ENCODE results near the gene EVPL. TPM values are rescaled to one million over a fixed set of nuclear protein-coding genes. Genes with fewer than 3 reads are reported as not detected.

Gene EVPL
- total and polyA plus RNA-seq, 10 of the 15 experiments (the other 5 are each of a cell fraction or from before 2014, with no cell fraction given): 0.03 TPM; not detected in 9

- FAIRE-seq (no peak), ATAC-seq (no peak), DNase-seq (ENCODE audit: low read depth, low spot score) (no peak)
- TF ChIP-seq, protein P1, sequence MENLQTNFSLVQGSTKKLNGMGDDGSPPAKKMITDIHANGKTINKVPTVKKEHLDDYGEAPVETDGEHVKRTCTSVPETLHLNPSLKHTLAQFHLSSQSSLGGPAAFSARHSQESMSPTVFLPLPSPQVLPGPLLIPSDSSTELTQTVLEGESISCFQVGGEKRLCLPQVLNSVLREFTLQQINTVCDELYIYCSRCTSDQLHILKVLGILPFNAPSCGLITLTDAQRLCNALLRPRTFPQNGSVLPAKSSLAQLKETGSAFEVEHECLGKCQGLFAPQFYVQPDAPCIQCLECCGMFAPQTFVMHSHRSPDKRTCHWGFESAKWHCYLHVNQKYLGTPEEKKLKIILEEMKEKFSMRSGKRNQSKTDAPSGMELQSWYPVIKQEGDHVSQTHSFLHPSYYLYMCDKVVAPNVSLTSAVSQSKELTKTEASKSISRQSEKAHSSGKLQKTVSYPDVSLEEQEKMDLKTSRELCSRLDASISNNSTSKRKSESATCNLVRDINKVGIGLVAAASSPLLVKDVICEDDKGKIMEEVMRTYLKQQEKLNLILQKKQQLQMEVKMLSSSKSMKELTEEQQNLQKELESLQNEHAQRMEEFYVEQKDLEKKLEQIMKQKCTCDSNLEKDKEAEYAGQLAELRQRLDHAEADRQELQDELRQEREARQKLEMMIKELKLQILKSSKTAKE (IDR thresholded peaks at IDR 0.05; ENCODE audit: low read depth, poor library complexity, severe bottlenecking): no peak
- TF ChIP-seq, protein P2, sequence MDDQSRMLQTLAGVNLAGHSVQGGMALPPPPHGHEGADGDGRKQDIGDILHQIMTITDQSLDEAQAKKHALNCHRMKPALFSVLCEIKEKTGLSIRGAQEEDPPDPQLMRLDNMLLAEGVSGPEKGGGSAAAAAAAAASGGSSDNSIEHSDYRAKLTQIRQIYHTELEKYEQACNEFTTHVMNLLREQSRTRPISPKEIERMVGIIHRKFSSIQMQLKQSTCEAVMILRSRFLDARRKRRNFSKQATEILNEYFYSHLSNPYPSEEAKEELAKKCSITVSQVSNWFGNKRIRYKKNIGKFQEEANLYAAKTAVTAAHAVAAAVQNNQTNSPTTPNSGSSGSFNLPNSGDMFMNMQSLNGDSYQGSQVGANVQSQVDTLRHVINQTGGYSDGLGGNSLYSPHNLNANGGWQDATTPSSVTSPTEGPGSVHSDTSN (IDR thresholded peaks at IDR 0.05; ENCODE audit: insufficient replicate concordance, low read depth, low read length): no peak
- TF ChIP-seq FOS (IDR thresholded peaks at IDR 0.05; ENCODE audit: borderline replicate concordance, extremely low read depth, insufficient read length) (no peak), CHD4 (IDR thresholded peaks at IDR 0.05) (no peak), BHLHE40 (IDR thresholded peaks at IDR 0.05; ENCODE audit: borderline replicate concordance in 1 of 2, low read depth in 2 of 2, low read length in 1 of 2) (no peak), NFXL1 (IDR thresholded peaks at IDR 0.05; ENCODE audit: borderline replicate concordance) (no peak)
- in situ Hi-C loops (cut with MboI): loop anchor here (5.0 kb wide), 1 partner anchor 98 kb away; no protein-coding TSS in a partner anchor
- Histone ChIP-seq H3K9ac (ENCODE audit: control insufficient read depth, insufficient read depth, low read length) (no peak overlapping the region), H3K4me1 (ENCODE audit: control insufficient read depth, insufficient read depth, low read length) (no peaks in the 10 kb centered on the region), H3K27me3 (replicated peaks in 1 of 2; ENCODE audit: control insufficient read depth in 2 of 2, insufficient read depth in 2 of 2, low read length in 1 of 2) (no peaks in the 10 kb centered on the region), H3K4me2 (ENCODE audit: control insufficient read depth, insufficient read depth) (no peak overlapping the region), H3K79me2 (ENCODE audit: control insufficient read depth, insufficient read depth, low read length) (no peaks in the 10 kb centered on the region), H3K9me3 (replicated peaks; ENCODE audit: control insufficient read depth, insufficient read depth, low read length) (no peaks in the 10 kb centered on the region), H2AFZ (ENCODE audit: control insufficient read depth, low read depth, low read length) (no peak overlapping the region), H3K36me3 (ENCODE audit: control insufficient read depth in 2 of 2, insufficient read depth in 2 of 2, low read length in 1 of 2) (no peaks in the 10 kb centered on the region; a peak in 1 of 4 replicates), H3K27ac (ENCODE audit: control insufficient read depth, insufficient read depth) (no peak overlapping the region), H4K20me1 (ENCODE audit: control insufficient read depth, insufficient read depth) (no peaks in the 10 kb centered on the region), H3K4me3 (no peak overlapping the region)
- WGBS (ENCODE audit: insufficient coverage, insufficient replicate concordance, low lambda C conversion rate, missing lambda C conversion rate): 69% methylated on average over 8 of the region's 8 CpGs
- POLR2A ChIA-PET: interaction anchor here (0.6 to 1.3 kb wide), 3 partner anchors 8 to 107 kb away, joined by 3 to 8 read pairs (median 4); no protein-coding TSS in a partner anchor
- CTCF ChIA-PET: interaction anchor here (0.5 to 12.8 kb wide), 18 partner anchors 8 to 562 kb away, joined by 3 to 128 read pairs (median 4); partner anchors contain the start of genes MRPL38, TRIM65 and WBP2
- no TSS peak for BruUV-seq (replicated peaks)
- intact Hi-C loops (cut with micrococcal nuclease; ENCODE audit: unreplicated experiment): loop anchor here (1.0 kb wide), 1 partner anchor 100 kb away; no protein-coding TSS in a partner anchor
- SMC1A ChIA-PET (ENCODE audit: uncharacterized antibody, unreplicated experiment): interaction anchor here (0.7 to 10.8 kb wide), 6 partner anchors 16 to 239 kb away, joined by 3 to 61 read pairs (median 3); partner anchors contain the start of genes GALK1 and MRPL38
- RAD21 ChIA-PET (ENCODE audit: unreplicated experiment): interaction anchor here (0.6 to 3.7 kb wide), 8 partner anchors 8 to 146 kb away, joined by 3 to 35 read pairs (median 4); partner anchors contain the start of genes ACOX1, FBF1, MRPL38 and TEN1
These were observed 22.3 kb downstream of the EVPL start for GRCh38 chr17:76004750-76005262.

Data from GM12878 (cell line).